ENCODE results near the gene TMEM123. TPM values are rescaled to one million over a fixed set of nuclear protein-coding genes. Genes with fewer than 3 reads are reported as not detected.

The TMEM123 gene
- total RNA-seq, 1 experiment from 2014 or later = 214 TPM

GRCh38 chr11:102438311-102439062 is 14.1 kb downstream of the TMEM123 start:
- Histone ChIP-seq H3K4me1 (ENCODE audit: insufficient read depth, low read length, poor library complexity, severe bottlenecking) (no peaks in the 10 kb centered on the region), H3K27me3 (replicated peaks; ENCODE audit: insufficient read depth, low read depth, low read length, poor library complexity) (no peaks in the 10 kb centered on the region), H3K4me3 (ENCODE audit: low read depth, low read length, poor library complexity, severe bottlenecking) (no peak overlapping the region), H3K9me3 (ENCODE audit: low read depth, low read length, poor library complexity, severe bottlenecking) (peaks cover 8% of the 10 kb centered on the region), H3K27ac (ENCODE audit: low read depth, low read length, poor library complexity, severe bottlenecking) (no peak overlapping the region), H3K36me3 (ENCODE audit: insufficient read depth, low read length, poor library complexity, severe bottlenecking) (peaks cover 20% of the 10 kb centered on the region)
- CTCF ChIA-PET = no interaction called here
- POLR2A ChIA-PET (ENCODE audit: low non-redundant PET) = no interaction called here
- TF ChIP-seq CTCF (conservative IDR thresholded peaks at IDR 0.05; ENCODE audit: low read depth, low read length) (no peak), EZH2 (IDR thresholded peaks at IDR 0.05; ENCODE audit: borderline replicate concordance, low read depth, low read length, poor library complexity, severe bottlenecking) (no peak)
- no TSS peak for BruUV-seq (replicated peaks)
- intact Hi-C loops (cut with micrococcal nuclease; ENCODE audit: unreplicated experiment) = no loop called here
- no peak for DNase-seq (ENCODE audit: low spot score)

GRCh38 chr11:102437727-102438126 is 14.8 kb downstream of the TMEM123 start:
- Histone ChIP-seq H3K36me3 (ENCODE audit: insufficient read depth, low read length, poor library complexity, severe bottlenecking) (peaks cover 26% of the 10 kb centered on the region), H3K4me3 (ENCODE audit: low read depth, low read length, poor library complexity, severe bottlenecking) (no peak overlapping the region), H3K27ac (ENCODE audit: low read depth, low read length, poor library complexity, severe bottlenecking) (no peak overlapping the region), H3K27me3 (replicated peaks; ENCODE audit: insufficient read depth, low read depth, low read length, poor library complexity) (no peaks in the 10 kb centered on the region), H3K9me3 (ENCODE audit: low read depth, low read length, poor library complexity, severe bottlenecking) (peaks cover 15% of the 10 kb centered on the region), H3K4me1 (ENCODE audit: insufficient read depth, low read length, poor library complexity, severe bottlenecking) (no peaks in the 10 kb centered on the region)
- TF ChIP-seq CTCF (conservative IDR thresholded peaks at IDR 0.05; ENCODE audit: low read depth, low read length) = no peak
- TF ChIP-seq EZH2 (IDR thresholded peaks at IDR 0.05; ENCODE audit: borderline replicate concordance, low read depth, low read length, poor library complexity, severe bottlenecking) = no peak
- no peak for DNase-seq (ENCODE audit: low spot score)
- BruUV-seq (replicated peaks) = no TSS peak
- intact Hi-C loops (cut with micrococcal nuclease; ENCODE audit: unreplicated experiment) = no loop called here
- POLR2A ChIA-PET (ENCODE audit: low non-redundant PET) = no interaction called here
- CTCF ChIA-PET = interaction anchor here (0.5 kb wide), 1 partner anchor 14 kb away, joined by 4 read pairs; no protein-coding TSS in a partner anchor

- TF ChIP-seq EZH2 (IDR thresholded peaks at IDR 0.05; ENCODE audit: borderline replicate concordance, low read depth, low read length, poor library complexity, severe bottlenecking) (no peak), CTCF (conservative IDR thresholded peaks at IDR 0.05; ENCODE audit: low read depth, low read length) (no peak)
- no TSS peak for BruUV-seq (replicated peaks)
- no peak for DNase-seq (ENCODE audit: low spot score)
- Histone ChIP-seq H3K4me1 (ENCODE audit: insufficient read depth, low read length, poor library complexity, severe bottlenecking) (no peaks in the 10 kb centered on the region), H3K27me3 (replicated peaks; ENCODE audit: insufficient read depth, low read depth, low read length, poor library complexity) (no peaks in the 10 kb centered on the region), H3K27ac (ENCODE audit: low read depth, low read length, poor library complexity, severe bottlenecking) (no peak overlapping the region), H3K4me3 (ENCODE audit: low read depth, low read length, poor library complexity, severe bottlenecking) (no peak overlapping the region), H3K9me3 (ENCODE audit: low read depth, low read length, poor library complexity, severe bottlenecking) (peaks cover 21% of the 10 kb centered on the region), H3K36me3 (ENCODE audit: insufficient read depth, low read length, poor library complexity, severe bottlenecking) (peaks cover 30% of the 10 kb centered on the region)
- CTCF ChIA-PET = no interaction called here
- intact Hi-C loops (cut with micrococcal nuclease; ENCODE audit: unreplicated experiment) = no loop called here
- POLR2A ChIA-PET (ENCODE audit: low non-redundant PET) = no interaction called here
Measured at GRCh38 chr11:102436976-102437375, 15.6 kb downstream of the TMEM123 start.

Measured in A673 (cell line).